Loucy (cell line): Measurements from ENCODE around the gene BBS2.

Experiments
- CTCF ChIP-seq: fragments of 200-600 bp; sonication (generic); conservative IDR thresholded peaks from 2 replicates; pipeline ENCODE4 v1.5.1; 2014; ENCODE audit warnings: mild to moderate bottlenecking, antibody characterized with exemption, low read length
- EZH2phosphoT487 ChIP-seq: fragments of 200-600 bp; IDR thresholded peaks from 2 replicates; pipeline ENCODE4 v1.6.1; 2018; ENCODE audit warnings: antibody characterized with exemption, mild to moderate bottlenecking, moderate library complexity, borderline replicate concordance

- TF ChIP-seq CTCF = no peak
- TF ChIP-seq EZH2phosphoT487 = no peak
Measured at GRCh38 chr16:56475201-56475600, 44.6 kb downstream of the BBS2 start.
